Tibial artery (tissue), 4 donors: ENCODE results near the gene PCNT.

Experiments used
- DNase-seq, 2 donors: peaks; one replicate each; pipeline ENCODE4 v3.0.0-alpha.2; 2019
- H3K27ac ChIP-seq, 2 donors: fragments of 200-600 bp; sonication (generic) in 1 of 2; 1 replicate in 1 of 2; 2 replicates in 1 of 2; pipeline ENCODE4 v1.5.1; 2018 to 2019; ENCODE audit warnings: mild to moderate bottlenecking in 1 of 2
- H3K27me3 ChIP-seq, 2 donors: fragments of 200-600 bp; sonication (generic) in 1 of 2; one replicate each; pipeline versions ENCODE4 v1.5.1 to v1.6.0; 2016 to 2019
- H3K36me3 ChIP-seq, 3 donors: fragments of 200-600 bp; sonication (generic) in 2 of 3; one replicate each; pipeline ENCODE4 v1.5.1; 2016 to 2019; ENCODE audit warnings: mild to moderate bottlenecking in 2 of 3
- H3K4me1 ChIP-seq, 4 donors: fragments of 200-600 bp; sonication (generic) in 2 of 4; 1 replicate in 3 of 4; 2 replicates in 1 of 4; pipeline ENCODE4 v1.5.1; 2016 to 2019
- H3K4me3 ChIP-seq, 2 donors: fragments of 200-600 bp; sonication (generic) in 1 of 2; 1 replicate in 1 of 2; 2 replicates in 1 of 2; pipeline ENCODE4 v1.5.1; 2018 to 2019; ENCODE audit warnings: mild to moderate bottlenecking in 2 of 2
- H3K9me3 ChIP-seq, 3 donors: fragments of 200-600 bp; sonication (generic) in 1 of 3; one replicate each; pipeline ENCODE4 v1.5.1; 2016 to 2019
- intact Hi-C: fragments of 100-400 bp; cut with DNase I; formaldehyde crosslinking; loops from one replicate; pipeline ENCODE4 v1.15.0; 2023; ENCODE audit warnings: low total_unique reads
- TF ChIP-seq, protein P1 (sequence below), 2 experiments: fragments of 200-600 bp in 1 of 2; fragments of 450-650 bp in 1 of 2; IDR thresholded peaks; one replicate each; pipeline ENCODE4 v1.5.1; 2017 to 2019; ENCODE audit warnings: antibody characterized with exemption in 2 of 2, mild to moderate bottlenecking in 1 of 2, moderate library complexity in 1 of 2

The PCNT gene

DNA sequence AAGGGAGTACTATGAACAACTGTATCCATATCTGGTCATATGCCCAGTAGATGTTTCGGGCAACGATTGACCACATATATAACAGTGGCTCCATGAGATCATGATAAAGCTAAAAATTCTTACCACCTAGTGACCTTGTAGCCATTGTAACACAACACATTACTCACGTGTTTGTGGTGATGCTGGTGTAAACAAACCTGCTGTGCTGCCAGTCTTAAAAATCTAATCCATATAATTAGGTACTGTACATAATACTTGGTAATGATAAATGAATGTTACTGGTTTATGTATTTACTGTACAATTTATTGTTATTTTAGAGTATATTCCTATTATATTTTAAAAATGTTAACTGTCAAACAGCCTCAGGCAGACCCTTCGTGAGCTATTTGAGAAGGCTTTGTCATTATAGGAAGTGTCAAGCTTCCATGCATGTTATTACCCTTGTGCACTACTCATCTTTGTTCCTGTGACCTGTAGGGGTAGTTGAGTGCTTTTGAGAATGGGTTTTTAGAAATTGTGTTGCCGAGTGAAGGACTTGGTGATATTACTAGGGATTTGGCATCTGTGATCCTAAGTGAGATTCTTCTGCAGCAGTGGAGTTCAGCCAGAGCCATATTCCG, 158.4 kb downstream of the PCNT start:
- intact Hi-C loops, result no loop called here
- no peaks in the 10 kb centered on the region for H3K4me1 ChIP-seq
- peaks cover 5 to 8% (median 7%) of the 10 kb centered on the region in 3 donors for H3K36me3 ChIP-seq
- no peak overlapping the region for H3K27ac ChIP-seq
- no peaks in the 10 kb centered on the region for H3K27me3 ChIP-seq
- DNase-seq, result no peak
- no peak overlapping the region for H3K4me3 ChIP-seq
- no peaks in the 10 kb centered on the region for H3K9me3 ChIP-seq
- TF ChIP-seq, protein P1, sequence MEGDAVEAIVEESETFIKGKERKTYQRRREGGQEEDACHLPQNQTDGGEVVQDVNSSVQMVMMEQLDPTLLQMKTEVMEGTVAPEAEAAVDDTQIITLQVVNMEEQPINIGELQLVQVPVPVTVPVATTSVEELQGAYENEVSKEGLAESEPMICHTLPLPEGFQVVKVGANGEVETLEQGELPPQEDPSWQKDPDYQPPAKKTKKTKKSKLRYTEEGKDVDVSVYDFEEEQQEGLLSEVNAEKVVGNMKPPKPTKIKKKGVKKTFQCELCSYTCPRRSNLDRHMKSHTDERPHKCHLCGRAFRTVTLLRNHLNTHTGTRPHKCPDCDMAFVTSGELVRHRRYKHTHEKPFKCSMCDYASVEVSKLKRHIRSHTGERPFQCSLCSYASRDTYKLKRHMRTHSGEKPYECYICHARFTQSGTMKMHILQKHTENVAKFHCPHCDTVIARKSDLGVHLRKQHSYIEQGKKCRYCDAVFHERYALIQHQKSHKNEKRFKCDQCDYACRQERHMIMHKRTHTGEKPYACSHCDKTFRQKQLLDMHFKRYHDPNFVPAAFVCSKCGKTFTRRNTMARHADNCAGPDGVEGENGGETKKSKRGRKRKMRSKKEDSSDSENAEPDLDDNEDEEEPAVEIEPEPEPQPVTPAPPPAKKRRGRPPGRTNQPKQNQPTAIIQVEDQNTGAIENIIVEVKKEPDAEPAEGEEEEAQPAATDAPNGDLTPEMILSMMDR (IDR thresholded peaks at IDR 0.05), result no peak

DNA sequence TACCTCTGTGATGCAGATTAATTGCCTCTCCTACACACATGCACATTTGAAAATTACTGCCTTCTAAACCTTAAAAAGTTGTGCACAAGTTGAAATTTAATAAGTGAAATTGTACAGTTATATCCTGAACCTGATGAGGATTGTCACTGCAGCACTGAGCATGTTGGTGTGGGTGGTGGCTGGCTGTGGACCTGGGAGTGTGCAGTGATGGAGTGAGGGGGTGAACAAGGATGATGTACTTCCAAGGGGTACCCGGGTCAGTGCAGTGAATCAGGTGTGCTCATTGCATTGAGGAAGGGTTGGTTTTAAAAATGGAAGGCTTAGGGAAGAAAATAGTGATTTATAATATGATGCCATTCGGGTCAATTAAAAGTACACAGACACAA, 158.9 kb downstream of the PCNT start:
- no peak overlapping the region for H3K27ac ChIP-seq
- H3K9me3 ChIP-seq, result no peaks in the 10 kb centered on the region
- H3K4me1 ChIP-seq, result no peaks in the 10 kb centered on the region
- no peaks in the 10 kb centered on the region for H3K27me3 ChIP-seq
- no peak for DNase-seq
- intact Hi-C loops, result no loop called here
- TF ChIP-seq, protein P1 (IDR thresholded peaks at IDR 0.05), result no peak
- peaks cover 5 to 8% (median 7%) of the 10 kb centered on the region in 3 donors for H3K36me3 ChIP-seq
- no peak overlapping the region for H3K4me3 ChIP-seq

DNA sequence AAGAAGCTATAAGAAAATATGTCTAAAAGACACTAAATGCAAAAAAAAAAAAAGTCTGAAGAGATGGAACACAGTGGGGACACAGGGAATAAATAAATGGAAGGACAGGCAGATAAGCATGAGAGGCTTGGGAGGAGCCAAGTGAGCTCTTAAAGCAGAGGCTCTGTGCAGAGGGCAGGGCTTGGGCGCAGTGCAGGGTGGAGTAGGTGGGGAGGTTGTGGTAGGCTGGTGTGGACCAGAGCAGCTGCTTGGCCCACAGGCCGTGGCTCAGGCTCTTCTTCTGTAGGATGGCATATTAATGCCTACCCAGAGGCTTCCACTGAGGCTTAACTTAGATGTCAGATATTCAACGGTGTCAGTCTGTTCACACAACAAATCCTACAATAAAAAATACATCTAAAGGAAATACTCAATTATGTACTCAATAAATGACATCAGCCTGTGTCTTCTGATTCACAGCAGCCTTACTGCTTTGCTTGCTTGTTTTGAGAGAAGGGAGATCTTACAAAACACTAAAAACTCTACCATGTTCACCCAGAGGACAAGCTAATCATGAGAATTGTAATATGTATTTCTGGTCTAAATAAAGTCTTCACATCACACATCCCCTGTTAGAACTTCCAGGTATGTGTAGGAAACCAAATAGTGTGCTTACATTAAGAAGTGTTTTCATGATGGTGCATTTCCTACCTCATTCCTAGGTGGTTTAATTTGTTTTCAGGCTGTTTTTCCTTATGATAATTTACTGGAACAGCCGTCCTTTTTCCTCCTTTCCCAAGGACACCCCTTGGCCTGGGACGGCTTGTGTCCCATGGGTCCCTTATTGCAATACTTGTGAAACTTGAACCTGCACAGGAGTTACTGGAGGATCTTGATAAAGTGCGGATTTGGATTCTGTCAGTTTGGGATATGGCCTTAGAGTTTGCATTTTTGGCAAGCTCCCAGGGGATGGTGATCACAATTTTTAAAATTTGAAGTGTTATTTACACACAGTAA, 159.6 kb downstream of the PCNT start:
- DNase-seq, result no peak
- TF ChIP-seq, protein P1 (IDR thresholded peaks at IDR 0.05), result no peak
- intact Hi-C loops, result no loop called here
- H3K9me3 ChIP-seq, result no peaks in the 10 kb centered on the region
- no peak overlapping the region for H3K4me3 ChIP-seq
- no peaks in the 10 kb centered on the region for H3K27me3 ChIP-seq
- no peak overlapping the region for H3K27ac ChIP-seq
- H3K4me1 ChIP-seq, result no peaks in the 10 kb centered on the region
- H3K36me3 ChIP-seq, result peaks cover 5 to 8% (median 7%) of the 10 kb centered on the region in 3 donors

DNA sequence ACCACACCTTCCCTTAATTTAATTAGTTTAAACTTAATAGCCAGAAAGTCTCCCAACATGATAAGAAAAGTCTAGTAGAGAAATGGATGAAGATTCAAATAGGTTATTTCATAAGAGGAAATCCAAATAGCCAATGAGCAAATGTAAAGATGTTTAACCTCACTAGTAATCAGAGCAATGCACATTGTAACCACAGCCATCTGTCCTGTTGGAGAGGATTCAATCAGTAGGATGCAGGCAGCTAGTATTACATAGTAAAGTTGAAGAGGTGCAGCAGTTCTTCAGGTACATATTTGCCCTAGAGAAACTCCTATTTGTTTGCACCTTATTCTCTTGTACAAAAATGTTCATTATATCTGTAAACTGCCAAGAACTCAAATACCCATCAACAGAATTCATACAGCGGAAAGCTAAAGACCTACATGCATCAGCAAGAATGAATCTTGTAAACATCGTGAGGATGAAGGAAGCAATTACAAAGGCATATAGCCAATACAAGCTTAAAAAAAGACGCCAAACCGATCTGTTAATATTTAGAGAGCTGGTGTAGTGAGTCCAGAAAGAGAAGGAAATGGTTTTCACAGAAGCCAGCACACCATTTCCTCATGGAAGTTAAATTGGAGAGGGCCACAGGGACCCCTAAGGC, 162.6 kb downstream of the PCNT start:
- H3K4me3 ChIP-seq, result no peak overlapping the region
- H3K27ac ChIP-seq, result no peak overlapping the region
- H3K9me3 ChIP-seq, result no peaks in the 10 kb centered on the region
- DNase-seq, result no peak
- H3K36me3 ChIP-seq, result peaks cover 7 to 10% (median 9%) of the 10 kb centered on the region in 3 donors
- intact Hi-C loops, result no loop called here
- TF ChIP-seq, protein P1 (IDR thresholded peaks at IDR 0.05), result no peak
- H3K4me1 ChIP-seq, result no peaks in the 10 kb centered on the region
- no peaks in the 10 kb centered on the region for H3K27me3 ChIP-seq

DNA sequence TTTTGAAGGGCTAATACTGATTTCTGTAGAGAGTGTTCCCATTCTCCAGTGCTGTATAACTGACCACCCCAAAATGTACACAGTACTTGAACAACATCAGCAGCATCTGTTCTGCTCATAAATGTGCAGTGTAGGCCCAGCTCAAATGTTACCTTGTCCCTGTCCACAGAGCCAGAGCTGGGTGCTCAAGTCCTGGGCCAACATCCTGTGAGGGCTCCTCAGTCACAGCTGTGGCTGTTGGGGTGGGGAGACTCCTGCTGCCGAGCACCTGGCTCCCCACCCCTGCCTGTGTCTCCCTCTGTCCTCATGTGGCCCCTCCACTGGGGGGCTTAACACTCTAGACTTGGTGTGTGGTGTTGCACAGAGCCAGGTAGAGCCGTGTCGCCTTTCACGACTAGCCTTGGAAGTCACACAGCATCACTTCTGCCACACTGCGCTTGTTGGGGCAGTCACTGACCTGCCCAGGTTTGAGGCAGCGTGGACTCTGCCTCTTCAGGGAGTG, 165.3 kb downstream of the PCNT start:
- no peaks in the 10 kb centered on the region for H3K27me3 ChIP-seq
- H3K4me1 ChIP-seq, result no peaks in the 10 kb centered on the region
- no peak overlapping the region for H3K27ac ChIP-seq
- H3K36me3 ChIP-seq, result peaks cover 15 to 26% (median 22%) of the 10 kb centered on the region in 3 donors
- TF ChIP-seq, protein P1 (IDR thresholded peaks at IDR 0.05), result no peak
- H3K4me3 ChIP-seq, result no peak overlapping the region
- intact Hi-C loops, result no loop called here
- DNase-seq, result no peak
- H3K9me3 ChIP-seq, result no peaks in the 10 kb centered on the region
